ENCODE measurements around the gene CDH13.

- TF ChIP-seq CTCF (conservative IDR thresholded peaks at IDR 0.05; ENCODE audit: low read depth in 2 of 2) (no peak), POLR2AphosphoS5 (IDR thresholded peaks at IDR 0.05; ENCODE audit: low read depth) (no peak), EZH2 (IDR thresholded peaks at IDR 0.05; ENCODE audit: low read depth, unreplicated experiment) (no peak), STAT1 (IDR thresholded peaks at IDR 0.05; ENCODE audit: unreplicated experiment) (no peak), JUNB (IDR thresholded peaks at IDR 0.05; ENCODE audit: unreplicated experiment) (no peak), ZNF462 (CRISPR knock-in tag; IDR thresholded peaks at IDR 0.05) (no peak), CREB1 (CRISPR knock-in tag; IDR thresholded peaks at IDR 0.05; ENCODE audit: low read depth) (no peak), EZH2phosphoT487 (IDR thresholded peaks at IDR 0.05; ENCODE audit: unreplicated experiment) (no peak), REST (IDR thresholded peaks at IDR 0.05; ENCODE audit: unreplicated experiment) (no peak), ZNF331 (CRISPR knock-in tag; IDR thresholded peaks at IDR 0.05; ENCODE audit: low read depth) (no peak), ETS1 (IDR thresholded peaks at IDR 0.05) (no peak)
These were observed 1147.3 kb downstream of the CDH13 start for GRCh38 chr16:83774066-83774465.

Data from GM23338 (cell line).